GM18907 (cell line): ENCODE measurements around the gene CHST15.
"Not testable (repeated sequence)": the region's sequence is repeated elsewhere in the genome, so short reads cannot be mapped to it uniquely, and the experiment has no call there.

Experiments
- ATAC-seq: cut with Tn5 transposase; IDR thresholded peaks from one replicate; pipeline ENCODE4 v1.9.1; 2021; ENCODE audit warnings: mild to moderate bottlenecking, moderate library complexity; ENCODE audit not compliant: unreplicated experiment

CHST15 gene

DNA sequence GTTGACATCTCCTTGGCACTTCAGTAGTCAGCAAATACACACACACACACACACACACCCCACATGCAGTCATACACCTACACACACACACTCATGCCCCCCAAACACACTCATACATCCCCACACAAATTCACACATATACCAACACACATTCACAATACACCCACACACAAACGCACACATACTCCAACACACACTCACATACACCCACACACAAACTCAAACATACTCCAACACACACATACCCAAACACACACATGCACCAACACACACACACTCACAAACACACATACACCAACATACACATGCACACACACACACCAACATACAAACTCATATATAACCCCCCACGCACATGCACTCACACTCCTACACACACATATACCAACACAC, 31.4 kb upstream of the CHST15 start:
- no peak for ATAC-seq

DNA sequence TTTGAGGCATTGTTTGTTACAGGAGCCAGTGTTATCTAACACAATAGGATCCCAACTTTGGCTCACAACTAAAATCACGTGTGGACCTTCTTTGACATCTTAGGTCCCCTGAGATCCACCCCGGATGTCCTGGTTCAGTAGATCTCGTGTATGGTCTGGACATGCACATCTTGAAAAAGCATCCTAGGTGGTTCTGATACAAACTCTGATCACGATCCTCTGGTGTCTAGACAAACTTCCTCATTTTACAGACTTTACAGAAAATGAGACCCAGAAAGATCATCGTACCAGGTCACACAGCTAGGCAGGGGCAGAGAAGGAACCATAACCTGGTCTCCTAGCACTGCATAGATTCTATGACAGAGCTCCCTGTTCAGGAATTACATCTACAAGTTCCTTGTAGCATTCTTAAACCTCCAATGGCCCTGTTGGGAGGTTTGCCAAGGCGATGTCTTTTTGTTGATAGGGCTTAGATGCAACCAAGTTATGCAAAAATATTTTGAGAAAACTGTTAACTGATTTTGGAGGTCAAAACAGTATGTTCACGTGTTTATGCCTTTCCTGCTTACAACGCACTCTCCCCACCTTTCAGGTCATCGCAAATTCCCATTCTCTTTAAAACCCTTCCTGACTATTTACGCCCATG, 30.8 kb upstream of the CHST15 start:
- ATAC-seq = no peak

DNA sequence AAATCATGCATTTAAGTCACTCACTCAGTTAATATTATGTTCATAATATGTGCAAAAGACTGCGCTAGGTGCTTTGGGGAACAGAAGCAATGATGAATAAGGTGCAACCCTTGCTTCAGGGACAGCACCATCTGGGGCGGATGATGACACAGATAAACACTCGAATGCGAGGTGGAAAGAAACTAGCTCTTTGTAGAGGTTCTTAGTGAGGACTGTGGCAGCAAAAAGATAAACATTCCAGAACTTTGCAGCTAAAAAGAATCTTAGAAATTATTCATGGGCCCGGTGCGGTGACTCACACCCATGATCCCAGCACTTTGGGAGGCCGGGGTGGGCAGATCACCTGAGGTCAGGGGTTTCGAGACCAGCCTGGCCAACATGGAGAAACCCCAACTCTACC, 29.8 kb upstream of the CHST15 start:
- no peak for ATAC-seq

DNA sequence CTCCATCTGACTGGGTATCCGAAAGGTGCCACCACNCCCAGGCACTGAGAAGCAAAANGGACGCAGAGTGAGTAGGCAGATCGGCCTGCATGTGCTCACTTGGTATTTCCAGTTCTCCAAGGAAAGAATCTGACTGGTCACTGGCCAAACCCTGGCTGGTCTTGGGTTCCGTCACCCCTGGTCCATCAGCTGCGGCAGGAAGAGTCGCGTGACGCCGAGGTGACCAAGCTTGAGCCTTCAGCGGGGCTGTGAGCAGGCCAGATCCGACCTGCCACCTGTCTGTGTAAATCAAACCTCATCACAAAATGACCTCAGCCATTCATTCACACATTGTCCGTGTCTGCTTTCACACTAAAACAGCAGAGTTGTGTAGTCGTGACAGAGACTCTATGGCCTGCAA, 28.8 kb upstream of the CHST15 start:
- ATAC-seq = no peak

DNA sequence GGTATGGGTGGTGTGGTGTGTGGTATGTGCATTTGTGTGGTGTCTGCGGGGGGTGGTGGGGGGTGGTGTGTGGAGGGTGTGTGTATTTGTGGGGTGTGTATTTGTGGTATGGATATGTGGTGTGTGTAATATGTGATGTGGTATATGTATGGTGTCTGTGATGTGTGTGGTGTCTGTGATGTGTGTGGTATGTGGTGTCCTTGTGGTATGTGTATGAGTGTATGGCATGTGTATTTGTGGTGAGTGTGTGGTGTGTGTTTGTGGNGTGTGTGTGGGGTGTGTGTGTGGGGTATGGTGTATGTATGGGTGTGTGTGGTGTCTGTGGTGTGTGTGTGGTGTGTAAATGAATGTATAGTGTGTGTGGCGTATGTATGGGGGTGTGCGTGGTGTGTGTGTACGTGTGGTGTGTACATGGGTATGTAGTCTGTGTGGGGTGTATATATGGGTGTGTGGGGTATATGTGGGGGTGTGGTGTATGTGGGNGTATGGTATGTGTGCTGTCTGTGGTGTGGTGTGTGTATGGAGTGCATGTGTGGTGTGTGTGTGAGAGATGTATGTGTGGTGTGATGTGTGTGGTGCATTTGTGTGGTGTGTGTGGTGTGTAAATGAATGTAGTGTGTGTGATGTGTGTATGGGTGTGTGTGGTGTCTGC, 27.1 kb upstream of the CHST15 start:
- ATAC-seq = no peak

DNA sequence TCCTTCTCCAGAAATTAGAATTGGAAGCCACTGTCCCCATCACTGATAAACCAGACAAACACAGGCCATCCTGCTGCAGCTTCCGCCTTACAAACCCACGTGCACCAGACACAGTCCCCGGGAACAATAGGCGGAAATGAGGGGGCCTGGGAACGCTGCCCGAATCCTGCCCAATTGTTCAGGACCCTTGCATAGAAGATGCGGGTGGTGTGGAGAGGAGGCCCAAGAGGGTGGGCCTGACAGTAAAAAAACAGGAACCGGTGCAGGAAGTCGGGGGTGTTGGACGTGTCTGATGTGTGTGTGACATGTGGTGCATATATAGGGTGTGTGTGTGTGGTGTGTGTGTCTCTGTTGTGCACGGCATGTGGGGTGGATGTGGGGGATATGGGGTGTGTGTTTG, 26.5 kb upstream of the CHST15 start:
- no peak for ATAC-seq

DNA sequence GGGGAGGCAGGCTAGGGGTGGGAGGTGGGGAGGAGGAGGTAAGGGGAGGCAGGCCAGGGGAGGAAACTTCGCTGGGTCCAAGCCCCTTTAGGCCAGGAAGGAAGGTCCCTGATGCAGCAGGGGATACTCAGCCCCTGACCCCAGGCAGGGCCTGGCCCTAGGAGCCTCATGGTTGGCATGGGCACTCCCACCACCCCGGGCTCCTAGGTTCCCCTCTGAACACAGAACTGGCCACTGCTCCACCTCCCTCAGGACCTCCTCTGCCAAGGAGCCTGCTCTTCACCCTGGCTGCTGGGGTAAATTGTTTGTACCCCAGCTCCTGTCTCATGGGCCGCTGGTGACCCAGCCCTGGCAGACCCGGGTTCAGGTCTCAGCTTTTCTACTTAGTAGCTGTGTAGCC, 25.8 kb upstream of the CHST15 start:
- ATAC-seq = no peak

DNA sequence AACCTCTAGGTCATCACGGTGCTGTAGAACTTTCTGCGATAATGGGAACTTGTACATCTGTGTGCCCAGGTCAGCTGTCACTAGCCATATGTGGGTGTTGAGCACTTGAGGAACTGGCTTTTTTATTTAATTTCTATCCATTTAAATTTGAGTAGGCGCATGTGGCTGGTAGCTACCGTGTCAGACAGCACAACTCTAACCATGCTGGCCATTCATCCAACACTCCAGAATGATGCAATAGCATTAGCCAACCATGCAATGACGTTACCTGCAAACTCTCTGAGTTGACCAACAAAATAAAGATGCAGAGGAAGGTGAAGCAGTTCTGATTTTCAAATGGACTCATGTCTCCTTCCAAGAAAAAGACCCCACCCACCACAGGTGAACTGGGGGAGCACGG, 24.4 kb upstream of the CHST15 start:
- ATAC-seq = no peak

DNA sequence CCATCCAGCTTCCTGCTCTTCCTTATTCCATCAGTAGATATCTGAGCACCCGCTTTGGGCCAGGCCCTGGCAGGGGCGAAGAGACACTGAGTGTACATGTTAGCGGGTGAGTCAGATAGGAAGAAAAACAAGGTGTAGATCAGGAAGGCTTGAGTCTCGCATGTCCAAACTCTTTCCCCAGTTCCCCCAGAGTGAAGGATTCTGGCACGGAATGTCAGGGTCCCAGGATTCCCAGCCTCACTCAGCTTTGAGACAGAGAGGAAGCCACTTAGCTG, 24.1 kb upstream of the CHST15 start:
- ATAC-seq = no peak

DNA sequence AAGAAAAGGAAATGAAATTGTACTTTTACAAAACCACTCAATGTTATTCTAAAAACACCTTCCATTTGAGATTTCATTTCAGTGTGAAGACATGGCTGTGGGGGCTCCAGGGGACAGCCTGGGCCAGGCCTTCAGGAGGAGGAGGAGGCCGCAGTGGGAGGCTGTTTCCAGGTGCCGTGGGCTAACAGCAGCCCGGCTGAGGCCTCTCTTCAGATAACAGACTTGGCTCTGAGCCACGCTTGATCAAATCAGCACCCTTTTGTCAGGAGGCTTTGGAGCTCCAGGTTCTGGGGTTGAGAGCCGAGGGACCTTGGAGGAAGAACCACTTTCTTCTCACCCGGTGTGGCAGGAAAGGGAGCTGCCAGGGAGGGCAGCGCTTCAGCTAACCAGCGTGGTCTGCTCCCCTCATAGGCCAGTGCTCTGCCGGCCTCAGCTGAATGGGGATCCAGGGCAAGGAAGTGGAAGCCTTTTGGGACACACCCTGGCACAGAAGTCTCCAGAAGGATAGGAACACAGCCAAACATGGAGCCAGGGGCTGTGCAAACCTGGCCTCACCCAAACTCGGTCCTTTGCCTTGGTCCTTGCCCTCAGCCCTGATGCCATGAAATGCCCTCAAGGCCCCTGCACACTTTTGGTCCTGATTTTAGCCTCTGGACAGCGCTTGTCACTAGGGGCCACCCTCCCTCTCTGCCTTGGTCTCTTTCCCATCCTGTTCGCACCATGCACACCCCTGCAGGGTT, 23.5 kb upstream of the CHST15 start:
- ATAC-seq = no peak

DNA sequence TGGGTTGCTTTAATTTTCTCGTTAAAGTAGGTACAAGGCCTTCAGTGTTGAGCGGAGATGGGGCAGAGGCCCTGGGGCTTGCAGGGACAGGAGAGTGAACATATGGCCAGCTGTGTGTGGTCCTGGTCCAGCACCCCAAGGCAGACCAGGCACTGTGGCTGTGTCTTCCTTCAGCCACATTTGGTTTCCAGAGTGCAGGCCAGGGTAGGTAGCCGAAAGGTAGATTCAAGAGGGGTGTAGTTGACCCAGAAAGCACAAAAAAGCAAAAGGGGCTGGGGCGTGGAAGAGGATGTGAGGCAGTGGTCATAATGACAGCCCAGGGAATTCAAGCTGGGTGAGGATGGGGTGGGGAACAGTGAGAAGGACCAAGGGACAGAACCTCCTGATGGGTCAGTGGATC, 21.3 kb upstream of the CHST15 start:
- no peak for ATAC-seq

DNA sequence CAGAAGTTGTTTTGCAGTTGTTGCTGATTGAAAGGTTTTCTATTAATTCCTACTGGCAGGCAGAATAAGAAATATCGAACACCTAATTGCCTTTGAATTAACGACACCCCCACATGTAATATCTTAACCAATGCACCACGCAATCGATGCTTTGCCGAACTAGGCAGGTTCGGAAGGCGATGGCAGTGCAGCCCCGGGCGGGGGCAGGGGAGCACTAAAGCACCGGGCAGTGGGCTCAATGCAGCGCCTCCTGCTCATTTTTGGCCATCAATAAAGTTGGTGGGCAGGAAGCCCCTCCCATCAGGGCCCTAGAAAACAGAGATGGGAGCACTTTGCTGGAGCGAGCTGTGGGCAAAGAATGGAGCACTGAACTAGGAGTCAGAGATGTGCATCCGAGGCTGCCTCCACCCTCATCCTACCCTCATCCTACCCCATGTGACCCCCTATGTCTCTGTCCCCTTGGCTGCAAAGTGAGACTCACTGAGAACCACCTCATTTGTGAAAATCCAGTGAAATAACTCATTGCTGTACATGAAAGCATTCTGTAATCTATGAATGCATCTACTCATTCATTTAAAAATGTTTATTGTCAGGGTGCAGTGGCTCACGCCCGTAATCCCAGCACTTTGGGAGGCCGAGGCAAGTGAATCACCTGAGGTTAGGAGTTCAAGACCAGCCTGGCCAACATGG, 19.6 kb upstream of the CHST15 start:
- no peak for ATAC-seq

DNA sequence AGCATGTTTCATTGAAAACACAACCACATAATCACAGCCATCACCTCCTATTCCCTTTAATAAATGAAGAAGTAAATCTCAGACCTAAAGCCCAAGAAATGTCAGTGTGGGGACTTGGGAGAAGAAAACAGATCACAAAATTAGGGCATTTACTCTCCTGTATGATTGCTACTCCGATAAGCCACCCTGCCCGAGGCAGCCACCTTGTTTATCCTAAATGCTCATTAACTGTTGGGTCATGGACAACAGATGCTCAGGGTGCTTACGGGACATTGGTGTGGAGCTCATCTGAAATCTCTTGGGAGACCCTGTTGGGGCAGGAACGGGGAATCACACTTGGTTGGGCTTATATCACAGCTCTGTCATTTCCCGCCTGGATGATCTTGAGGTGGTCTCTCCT, 17.5 kb upstream of the CHST15 start:
- ATAC-seq = no peak

DNA sequence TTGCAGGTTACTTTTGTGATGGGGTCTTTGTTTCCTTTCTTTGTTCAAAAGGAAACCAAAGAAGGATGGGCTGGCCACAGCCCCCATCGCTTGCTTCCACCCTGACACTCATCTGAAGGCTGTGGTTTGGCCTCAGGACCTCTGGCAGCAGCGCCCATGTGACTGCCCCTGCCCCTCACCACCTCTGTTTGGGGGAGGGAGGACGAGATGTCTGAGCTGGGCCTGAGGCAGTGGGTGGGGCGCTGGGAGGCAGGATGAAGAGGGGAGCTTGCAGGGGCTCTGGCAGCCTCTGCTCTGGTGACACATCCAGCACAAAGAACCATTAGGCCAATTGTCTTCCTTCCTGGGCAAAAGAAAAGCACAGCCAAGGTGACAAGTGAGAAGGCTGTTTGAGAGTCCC, 15.9 kb upstream of the CHST15 start:
- no peak for ATAC-seq

DNA sequence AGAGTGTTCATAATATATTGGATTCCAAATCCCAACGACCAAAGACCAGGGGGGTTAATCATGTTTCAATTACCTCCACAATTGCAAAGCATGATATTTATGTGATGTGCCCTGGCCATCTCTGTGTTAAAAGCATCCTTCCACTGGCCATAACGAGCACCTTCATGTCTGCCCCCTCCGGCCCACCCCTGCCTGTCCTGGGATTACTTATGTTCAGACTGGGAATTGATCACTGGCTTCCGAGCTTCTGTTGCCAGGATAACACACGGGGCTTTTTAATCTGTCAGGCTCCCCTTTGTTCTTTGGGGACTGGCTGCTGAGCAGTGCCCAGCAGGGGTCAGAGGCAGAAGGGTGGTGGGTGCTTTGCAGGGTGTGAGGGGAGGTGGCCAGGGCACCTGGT, 13.7 kb upstream of the CHST15 start:
- ATAC-seq = no peak

DNA sequence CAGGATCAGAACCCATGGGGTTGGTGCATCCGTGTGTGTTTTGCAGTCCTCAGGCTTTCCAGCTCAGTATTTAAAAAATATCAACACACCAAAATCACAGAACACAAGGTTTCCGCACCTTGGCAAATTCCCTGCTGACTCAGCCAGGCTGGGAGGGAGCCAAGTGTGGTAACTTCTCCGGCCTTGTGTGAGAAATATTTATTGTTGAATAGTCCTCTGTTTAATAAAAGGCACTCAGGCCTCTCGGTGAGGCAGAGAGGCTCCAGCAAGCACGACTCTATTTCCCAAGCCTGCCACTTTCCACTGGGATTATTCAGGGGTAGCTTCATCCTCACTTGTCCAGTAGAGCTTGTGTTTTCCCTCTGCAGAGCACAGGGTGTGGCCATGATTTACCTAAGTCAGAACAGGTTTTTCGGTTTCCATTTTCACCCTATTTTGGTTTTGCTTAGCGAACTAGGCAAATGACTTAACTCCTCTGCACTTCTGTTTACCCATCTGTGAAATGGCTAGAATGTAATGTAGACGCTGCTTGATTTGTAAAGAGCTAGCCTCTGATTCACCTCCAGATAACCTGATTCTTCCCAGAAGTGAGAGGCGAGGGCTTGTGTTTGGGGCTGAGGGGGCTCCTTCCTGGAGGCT, 13.0 kb upstream of the CHST15 start:
- peak; percentile 79 for ATAC-seq

DNA sequence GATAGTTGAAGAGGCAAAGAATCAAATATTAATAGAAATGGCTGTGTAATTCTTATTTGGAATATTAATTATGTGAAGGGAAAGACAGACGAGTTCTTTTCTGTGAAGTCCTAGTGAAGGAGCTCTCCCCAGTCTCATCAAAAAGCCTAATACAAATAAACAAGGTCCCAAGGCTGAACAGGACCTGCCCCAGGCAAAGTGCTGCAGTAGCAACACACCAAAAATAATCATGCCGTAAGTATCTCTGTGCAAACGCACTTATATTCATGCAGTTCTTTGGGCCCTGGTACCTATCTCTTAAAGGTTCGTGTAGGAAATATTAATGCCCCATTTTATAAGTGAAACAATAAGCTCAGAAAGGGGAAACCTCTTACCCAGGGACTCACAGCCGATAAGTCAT, 12.2 kb upstream of the CHST15 start:
- no peak for ATAC-seq

DNA sequence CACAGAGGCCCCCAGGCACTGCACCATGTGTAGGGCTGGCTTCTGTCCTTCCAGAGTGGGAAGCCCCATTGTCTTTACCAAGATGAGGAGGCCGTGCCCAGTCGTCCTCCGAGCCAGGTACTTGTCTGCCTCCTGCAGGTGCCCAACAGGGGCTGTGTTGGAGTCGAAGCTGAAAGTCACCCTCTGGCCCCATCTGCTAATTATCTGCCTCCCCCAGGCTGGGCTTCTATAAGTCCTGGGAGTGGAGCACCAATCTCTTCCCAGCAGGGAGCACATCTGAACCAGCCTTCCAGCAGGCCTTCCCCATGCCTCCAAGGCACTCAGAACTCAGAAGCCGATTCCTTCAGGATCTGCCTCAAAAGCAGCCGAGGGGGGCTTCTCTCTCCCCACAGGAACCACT, 11.6 kb upstream of the CHST15 start:
- ATAC-seq = no peak

DNA sequence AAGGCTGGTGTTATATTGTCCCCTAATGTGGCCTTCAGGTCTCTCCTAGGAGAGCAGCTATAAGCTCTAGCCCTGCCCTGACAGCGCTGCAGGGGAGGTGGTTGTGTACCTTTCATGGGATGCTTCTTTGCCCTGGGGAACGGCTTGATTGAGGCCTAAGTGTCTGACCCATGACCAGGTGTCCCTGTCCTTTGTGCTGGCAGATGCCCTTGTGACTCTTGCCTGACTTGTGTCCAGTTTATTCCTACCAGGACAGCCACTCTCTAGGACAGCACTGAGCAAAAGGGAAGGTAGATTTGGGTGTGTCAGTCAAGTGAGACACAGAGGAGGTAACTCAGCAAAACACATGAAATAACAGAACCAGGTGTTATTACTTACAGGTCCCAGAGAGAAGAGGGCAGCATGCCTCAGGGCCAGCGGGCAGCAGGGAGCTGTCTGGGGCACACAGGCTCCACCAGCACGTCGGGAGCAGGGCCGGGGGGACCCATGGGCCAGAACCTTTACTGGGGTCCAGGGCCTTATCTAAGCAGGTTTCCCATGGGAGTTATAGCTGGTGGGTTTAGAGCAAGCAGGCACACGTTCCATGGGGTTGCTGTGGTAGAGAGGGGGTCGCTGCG, 10.7 kb upstream of the CHST15 start:
- ATAC-seq = no peak

DNA sequence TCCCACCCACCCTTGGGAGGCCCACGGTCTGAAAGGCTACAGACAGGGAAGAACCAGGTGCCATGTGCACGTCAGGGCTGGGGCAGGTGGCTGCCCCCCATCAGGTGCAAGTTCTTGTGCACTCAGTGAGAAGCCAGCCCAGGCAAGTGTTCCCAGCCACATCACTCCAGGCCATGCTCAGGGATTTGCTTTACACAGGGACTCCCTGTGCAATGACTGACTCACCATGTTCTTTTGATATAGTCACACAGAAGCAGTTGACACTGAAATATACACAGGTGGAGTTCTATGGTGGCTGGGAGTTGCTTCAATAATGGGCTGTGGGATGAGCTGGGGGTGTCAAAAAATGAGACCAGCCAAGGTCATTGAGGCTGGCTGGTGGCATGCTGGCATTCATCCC, 8.0 kb upstream of the CHST15 start:
- ATAC-seq = no peak

DNA sequence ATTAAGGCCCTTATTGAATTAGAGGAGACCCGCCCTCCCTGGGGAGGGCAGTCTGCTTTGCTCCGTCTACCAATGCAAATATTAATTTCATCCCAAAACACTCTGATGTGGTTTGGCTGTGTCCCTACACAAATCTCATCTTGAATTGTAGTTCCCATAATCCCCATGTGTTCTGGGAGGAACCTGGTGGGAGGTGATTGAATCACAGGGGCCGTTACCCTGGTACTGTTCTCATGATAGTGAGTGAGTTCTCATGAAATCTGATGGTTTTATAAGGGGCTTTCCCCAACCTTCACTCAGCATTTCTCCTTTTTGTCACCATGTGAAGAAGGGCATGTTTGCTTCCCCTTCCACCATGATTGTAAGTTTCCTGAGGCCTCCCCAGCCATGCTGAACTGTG, 7.3 kb upstream of the CHST15 start:
- not testable (repeated sequence) for ATAC-seq
